ENCODE data around the gene CHSY1.

DNA sequence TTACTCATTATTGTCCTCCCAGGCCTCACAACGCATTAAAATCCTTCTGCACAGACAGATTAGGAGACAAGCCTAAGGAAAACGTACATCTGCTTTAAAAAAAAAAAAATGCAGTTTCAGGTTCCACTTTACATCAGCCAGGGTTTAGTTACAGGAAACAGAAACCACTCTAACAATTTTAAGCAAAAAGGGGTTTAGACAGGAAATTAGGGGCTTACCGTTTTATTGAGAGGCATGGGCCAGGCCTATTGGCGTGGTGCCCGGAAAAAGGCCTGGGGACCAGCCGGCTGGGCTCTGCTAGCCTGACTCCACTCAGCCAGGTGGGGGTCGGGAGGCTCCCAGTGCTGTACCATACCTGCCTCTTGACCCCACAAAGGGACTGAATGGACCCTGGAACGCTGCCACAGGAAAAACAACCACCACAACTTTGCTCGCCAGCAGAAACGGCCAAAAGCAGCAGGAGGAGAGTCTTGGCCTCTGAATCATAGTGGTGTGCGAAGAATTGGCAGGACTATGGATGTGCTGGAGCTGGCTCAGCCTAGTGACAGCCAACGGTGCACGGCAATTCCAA lies 124.3 kb downstream of the CHSY1 start:
- TF ChIP-seq, protein P1, sequence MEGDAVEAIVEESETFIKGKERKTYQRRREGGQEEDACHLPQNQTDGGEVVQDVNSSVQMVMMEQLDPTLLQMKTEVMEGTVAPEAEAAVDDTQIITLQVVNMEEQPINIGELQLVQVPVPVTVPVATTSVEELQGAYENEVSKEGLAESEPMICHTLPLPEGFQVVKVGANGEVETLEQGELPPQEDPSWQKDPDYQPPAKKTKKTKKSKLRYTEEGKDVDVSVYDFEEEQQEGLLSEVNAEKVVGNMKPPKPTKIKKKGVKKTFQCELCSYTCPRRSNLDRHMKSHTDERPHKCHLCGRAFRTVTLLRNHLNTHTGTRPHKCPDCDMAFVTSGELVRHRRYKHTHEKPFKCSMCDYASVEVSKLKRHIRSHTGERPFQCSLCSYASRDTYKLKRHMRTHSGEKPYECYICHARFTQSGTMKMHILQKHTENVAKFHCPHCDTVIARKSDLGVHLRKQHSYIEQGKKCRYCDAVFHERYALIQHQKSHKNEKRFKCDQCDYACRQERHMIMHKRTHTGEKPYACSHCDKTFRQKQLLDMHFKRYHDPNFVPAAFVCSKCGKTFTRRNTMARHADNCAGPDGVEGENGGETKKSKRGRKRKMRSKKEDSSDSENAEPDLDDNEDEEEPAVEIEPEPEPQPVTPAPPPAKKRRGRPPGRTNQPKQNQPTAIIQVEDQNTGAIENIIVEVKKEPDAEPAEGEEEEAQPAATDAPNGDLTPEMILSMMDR (IDR thresholded peaks at IDR 0.05): no peak
- TF ChIP-seq POLR2A (IDR thresholded peaks at IDR 0.05): no peak

Measured in testis (tissue), 2 donors.